Esophagus squamous epithelium (tissue), 4 donors: Measurements from ENCODE around the gene LYRM9.
A peak's percentile ranks its signal among the peaks of the same experiment; 100 is the strongest.

Source experiments
- POLR2A ChIP-seq, 4 donors: fragments of 450-650 bp; IDR thresholded peaks; one replicate each; pipeline ENCODE4 v1.6.1; 2017; ENCODE audit warnings: antibody characterized with exemption in 4 of 4, mild to moderate bottlenecking in 4 of 4, moderate library complexity in 3 of 4
- TF ChIP-seq, protein P1 (sequence below), 6 experiments: fragments of 450-650 bp in 4 of 6; fragments of 200-600 bp in 2 of 6; sonication (generic) in 2 of 6; IDR thresholded peaks; one replicate each; pipeline ENCODE4 v1.5.1; 2016 to 2019; ENCODE audit warnings: antibody characterized with exemption in 6 of 6, mild to moderate bottlenecking in 4 of 6, moderate library complexity in 4 of 6

DNA sequence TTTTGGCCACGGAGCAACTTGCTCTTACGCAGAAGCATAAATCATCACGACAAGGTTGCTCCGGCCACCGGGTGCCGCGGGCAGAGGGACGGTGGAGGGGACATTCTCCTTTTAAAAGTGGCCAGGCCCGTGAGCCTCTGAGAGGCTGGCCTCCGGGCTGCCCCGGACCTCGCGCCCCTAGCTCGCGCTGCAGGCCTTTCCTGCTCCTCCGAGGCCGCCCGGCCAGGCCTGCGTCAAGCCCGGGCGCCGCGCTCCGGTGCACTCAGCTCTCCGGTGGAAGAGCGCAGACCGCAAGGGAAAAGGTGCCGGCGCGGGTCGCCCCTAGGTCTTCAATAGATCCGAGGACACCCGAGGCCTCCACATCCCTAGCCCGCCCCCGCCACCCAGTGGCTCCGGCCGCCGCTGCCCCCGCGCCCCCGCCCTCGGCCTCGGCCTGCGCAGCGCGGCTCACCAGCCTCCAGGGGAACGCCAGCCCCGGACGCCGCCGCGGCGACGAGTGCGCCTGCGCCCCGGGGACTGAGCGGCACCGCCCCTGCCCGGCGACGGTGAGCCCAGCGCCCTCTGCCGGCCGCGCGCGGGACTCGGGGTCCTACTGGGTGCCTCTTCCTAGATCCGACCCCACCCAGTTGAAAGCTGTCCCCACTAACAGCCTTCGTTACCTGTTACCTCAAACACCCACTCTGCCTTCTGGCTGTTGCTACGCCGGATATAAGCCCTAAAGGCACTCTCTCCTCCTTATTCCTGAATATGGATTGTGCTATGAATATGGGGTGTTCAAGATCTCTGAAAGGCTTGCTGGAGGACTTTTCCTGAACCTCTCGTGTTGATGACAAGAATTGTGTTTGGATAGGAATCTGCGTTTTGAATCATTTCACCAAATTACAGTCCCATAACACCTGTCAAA, at the start of gene LYRM9:
- TF ChIP-seq, protein P1, sequence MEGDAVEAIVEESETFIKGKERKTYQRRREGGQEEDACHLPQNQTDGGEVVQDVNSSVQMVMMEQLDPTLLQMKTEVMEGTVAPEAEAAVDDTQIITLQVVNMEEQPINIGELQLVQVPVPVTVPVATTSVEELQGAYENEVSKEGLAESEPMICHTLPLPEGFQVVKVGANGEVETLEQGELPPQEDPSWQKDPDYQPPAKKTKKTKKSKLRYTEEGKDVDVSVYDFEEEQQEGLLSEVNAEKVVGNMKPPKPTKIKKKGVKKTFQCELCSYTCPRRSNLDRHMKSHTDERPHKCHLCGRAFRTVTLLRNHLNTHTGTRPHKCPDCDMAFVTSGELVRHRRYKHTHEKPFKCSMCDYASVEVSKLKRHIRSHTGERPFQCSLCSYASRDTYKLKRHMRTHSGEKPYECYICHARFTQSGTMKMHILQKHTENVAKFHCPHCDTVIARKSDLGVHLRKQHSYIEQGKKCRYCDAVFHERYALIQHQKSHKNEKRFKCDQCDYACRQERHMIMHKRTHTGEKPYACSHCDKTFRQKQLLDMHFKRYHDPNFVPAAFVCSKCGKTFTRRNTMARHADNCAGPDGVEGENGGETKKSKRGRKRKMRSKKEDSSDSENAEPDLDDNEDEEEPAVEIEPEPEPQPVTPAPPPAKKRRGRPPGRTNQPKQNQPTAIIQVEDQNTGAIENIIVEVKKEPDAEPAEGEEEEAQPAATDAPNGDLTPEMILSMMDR (IDR thresholded peaks at IDR 0.05), result peak; percentile 78 to 97 (median 94)
- peak in 2 of 4 donors; percentile 34 to 69 for TF ChIP-seq POLR2A (IDR thresholded peaks at IDR 0.05)
